CD4-positive, alpha-beta T cell (primary cell): ENCODE measurements around the gene SPTSSB. TPM values are rescaled to one million over a fixed set of nuclear protein-coding genes. Genes with fewer than 3 reads are reported as not detected.

Source experiments
- ATAC-seq: fragments of 200-7000 bp; cut with Tn5 transposase; one replicate; pipeline ENCODE4 v1.10.0; 2022; ENCODE audit warnings: mild to moderate bottlenecking; ENCODE audit not compliant: poor library complexity
- CTCF ChIA-PET: fragments of 350-600 bp; sonication (Branson Sonifier 250); formaldehyde crosslinking; loops from one replicate; lab custom pipeline; 2021; ENCODE audit warnings: antibody characterized with exemption, inconsistent platforms; lab: Charles Lee
- POLR2A ChIA-PET: fragments of 350-600 bp; sonication (Branson Sonifier 250); formaldehyde crosslinking; loops from one replicate; lab custom pipeline; 2021; ENCODE audit warnings: antibody characterized with exemption, inconsistent platforms; lab: Charles Lee
- DNase-seq, 14 experiments: peaks; one replicate each; pipeline ENCODE4 v3.0.0-alpha.2; 2013 to 2020; ENCODE audit warnings: mixed read lengths in 2 of 14
- H3K27ac ChIP-seq, 2 donors: one replicate each; pipeline versions ENCODE4 v1.5.1 to v1.7.0; 2013; ENCODE audit warnings: low read length in 2 of 2, low read depth in 1 of 2, mild to moderate bottlenecking in 1 of 2
- H3K27me3 ChIP-seq, 2 experiments: 1 replicate in 1 of 2; 2 replicates in 1 of 2; pipeline versions ENCODE4 v1.6.1 to v1.7.0; 2013; ENCODE audit warnings: low read length in 2 of 2, control low read depth in 1 of 2, mild to moderate bottlenecking in 1 of 2, moderate library complexity in 1 of 2; ENCODE audit not compliant: insufficient read depth in 2 of 2, control insufficient read depth in 1 of 2
- H3K36me3 ChIP-seq: one replicate; pipeline ENCODE4 v1.6.1; 2013; ENCODE audit warnings: low read length, control low read depth; ENCODE audit not compliant: insufficient read depth
- H3K4me1 ChIP-seq: one replicate; pipeline ENCODE4 v1.6.1; 2013; ENCODE audit warnings: low read length, control low read depth; ENCODE audit not compliant: insufficient read depth
- H3K4me3 ChIP-seq: one replicate; pipeline ENCODE4 v1.5.1; 2013; ENCODE audit warnings: mild to moderate bottlenecking, low read length, moderate library complexity
- H3K9me3 ChIP-seq, 2 experiments: 1 replicate in 1 of 2; 2 replicates in 1 of 2; pipeline versions ENCODE4 v1.6.1 to v1.7.0; 2013; ENCODE audit warnings: low read length in 2 of 2, mild to moderate bottlenecking in 2 of 2, control low read depth in 1 of 2, moderate library complexity in 1 of 2; ENCODE audit not compliant: control insufficient read depth in 1 of 2, insufficient read depth in 1 of 2
- H3K27ac Mint-ChIP-seq: one replicate; pipeline ENCODE4 v1.8.0; 2020; ENCODE audit warnings: mixed read lengths
- H3K27me3 Mint-ChIP-seq: one replicate; pipeline ENCODE4 v1.8.0; 2021; ENCODE audit warnings: mixed read lengths
- H3K36me3 Mint-ChIP-seq: one replicate; pipeline ENCODE4 v1.8.0; 2021; ENCODE audit warnings: low read depth, mixed read lengths
- H3K4me1 Mint-ChIP-seq: one replicate; pipeline ENCODE4 v1.8.0; 2021; ENCODE audit warnings: low read depth, mixed read lengths
- H3K4me3 Mint-ChIP-seq: one replicate; pipeline ENCODE4 v1.8.0; 2020; ENCODE audit warnings: mild to moderate bottlenecking, mixed read lengths
- H3K9me3 Mint-ChIP-seq: one replicate; pipeline ENCODE4 v1.8.0; 2020; ENCODE audit warnings: mixed read lengths
- CTCF ChIP-seq: fragments of 200-600 bp; IDR thresholded peaks from one replicate; pipeline ENCODE4 v1.8.0; 2022; ENCODE audit warnings: antibody characterized with exemption, mild to moderate bottlenecking
- intact Hi-C, 2 experiments: fragments of 100-400 bp; cut with DNase I in 1 of 2; cut with micrococcal nuclease in 1 of 2; formaldehyde crosslinking; loops; one replicate each; pipeline versions ENCODE4 v1.15.1 to v1.9.0; 2023 to 2025; cut with DNase I, micrococcal nuclease
- total RNA-seq, 174 experiments: library from RNA in 2 of 174; stranded (reverse) in 2 of 174; gene quantifications; one replicate each; pipeline ENCODE4 v1.2.3 and lab custom pipeline; 2021 to 2026

SPTSSB gene
- total RNA-seq, 2 experiments from 2014 or later, result 0.11 TPM; not detected in 1

- H3K4me1 Mint-ChIP-seq, result peaks cover 18% of the 10 kb centered on the region
- no peaks in the 10 kb centered on the region for H3K9me3 Mint-ChIP-seq
- TF ChIP-seq CTCF, result no peak
- DNase-seq, result peak in 10 of 14 experiments; percentile 2 to 77 (median 31)
- no peaks in the 10 kb centered on the region for H3K36me3 Mint-ChIP-seq
- Histone ChIP-seq H3K9me3 (no peaks in the 10 kb centered on the region), H3K27me3 (no peaks in the 10 kb centered on the region), H3K27ac (peak overlapping the region in 1 of 2 donors; percentile 13), H3K4me1 (peaks cover 8% of the 10 kb centered on the region), H3K4me3 (no peak overlapping the region), H3K36me3 (no peaks in the 10 kb centered on the region)
- H3K27me3 Mint-ChIP-seq, result no peaks in the 10 kb centered on the region
- intact Hi-C loops, result loop anchor here in 1 of 2 experiments (5.0 kb wide), 1 partner anchor 37 kb away; no protein-coding TSS in a partner anchor
- ChIA-PET CTCF (interaction anchor here (0.7 to 1.2 kb wide), 2 partner anchors 21 to 31 kb away, joined by 3 to 4 read pairs; partner anchors contain the start of gene SPTSSB), POLR2A (interaction anchor here (0.7 to 1.0 kb wide), 3 partner anchors 15 to 1483 kb away, joined by 3 to 4 read pairs (median 3); partner anchors contain the start of gene SPTSSB)
- peak; percentile 91 for ATAC-seq
- peak overlapping the region; percentile 16 for H3K27ac Mint-ChIP-seq
- H3K4me3 Mint-ChIP-seq, result no peak overlapping the region
Observed at GRCh38 chr3:161349529-161350312, 21.6 kb downstream of the SPTSSB start.

GRCh38 chr3:161348796-161349400 is 22.4 kb downstream of the SPTSSB start:
- TF ChIP-seq CTCF, result no peak
- Mint-ChIP-seq H3K9me3 (no peaks in the 10 kb centered on the region), H3K27me3 (no peaks in the 10 kb centered on the region), H3K4me3 (no peak overlapping the region), H3K4me1 (peaks cover 18% of the 10 kb centered on the region), H3K27ac (peak overlapping the region; percentile 16), H3K36me3 (no peaks in the 10 kb centered on the region)
- Histone ChIP-seq H3K4me1 (peaks cover 8% of the 10 kb centered on the region), H3K27me3 (no peaks in the 10 kb centered on the region), H3K9me3 (no peaks in the 10 kb centered on the region), H3K36me3 (no peaks in the 10 kb centered on the region), H3K4me3 (no peak overlapping the region), H3K27ac (no peak overlapping the region)
- DNase-seq (no peak), ATAC-seq (no peak)
- ChIA-PET CTCF (no interaction called here), POLR2A (no interaction called here)
- intact Hi-C loops, result no loop called here

DNA sequence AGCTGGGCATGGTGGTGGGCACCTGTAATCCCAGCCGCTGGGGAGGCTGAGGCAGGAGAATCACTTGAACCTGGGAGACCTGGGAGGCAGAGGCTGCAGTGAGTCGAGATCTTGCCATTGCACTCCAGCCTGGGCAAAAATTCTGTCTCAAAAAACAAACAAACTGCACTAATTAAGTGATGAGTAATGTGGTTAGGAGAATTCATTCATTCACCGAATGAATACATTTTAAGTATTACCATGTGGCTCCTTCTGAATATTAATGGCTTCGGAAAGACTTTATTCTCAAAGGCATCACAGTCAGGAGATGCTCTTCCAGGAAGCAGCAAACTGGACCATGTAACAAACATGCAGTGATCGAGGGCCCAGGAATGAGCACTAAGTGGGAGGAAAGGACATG is 23.6 kb downstream of the SPTSSB start:
- DNase-seq (no peak), ATAC-seq (no peak)
- CTCF ChIA-PET, result no interaction called here
- Histone ChIP-seq H3K27ac (no peak overlapping the region), H3K9me3 (no peaks in the 10 kb centered on the region), H3K36me3 (no peaks in the 10 kb centered on the region), H3K27me3 (no peaks in the 10 kb centered on the region), H3K4me1 (peaks cover 8% of the 10 kb centered on the region), H3K4me3 (no peak overlapping the region)
- no peaks in the 10 kb centered on the region for H3K36me3 Mint-ChIP-seq
- no peaks in the 10 kb centered on the region for H3K9me3 Mint-ChIP-seq
- TF ChIP-seq CTCF, result no peak
- intact Hi-C loops, result no loop called here
- POLR2A ChIA-PET, result no interaction called here
- no peak overlapping the region for H3K27ac Mint-ChIP-seq
- no peaks in the 10 kb centered on the region for H3K27me3 Mint-ChIP-seq
- H3K4me1 Mint-ChIP-seq, result peaks cover 18% of the 10 kb centered on the region
- H3K4me3 Mint-ChIP-seq, result no peak overlapping the region
